Ectodermal cell (in vitro differentiated cells): ENCODE data around the gene PALM3. TPM values are rescaled to one million over a fixed set of nuclear protein-coding genes. Genes with fewer than 3 reads are reported as not detected.

Experiments
- H3K27ac ChIP-seq: 2 replicates; pipeline ENCODE4 v1.7.0; 2013; ENCODE audit warnings: mild to moderate bottlenecking, low read depth, low read length; ENCODE audit not compliant: insufficient read depth, poor library complexity, severe bottlenecking
- H3K27me3 ChIP-seq: 2 replicates; pipeline ENCODE4 v1.7.0; 2013; ENCODE audit warnings: mild to moderate bottlenecking, low read length; ENCODE audit not compliant: insufficient read depth, control insufficient read depth, poor library complexity, severe bottlenecking
- H3K36me3 ChIP-seq: one replicate; pipeline ENCODE4 v1.7.0; 2013; ENCODE audit warnings: low read length; ENCODE audit not compliant: control insufficient read depth, insufficient read depth
- H3K4me1 ChIP-seq: one replicate; pipeline ENCODE4 v1.7.0; 2013; ENCODE audit warnings: low read length; ENCODE audit not compliant: control insufficient read depth, insufficient read depth
- H3K4me3 ChIP-seq: 2 replicates; pipeline ENCODE4 v1.7.0; 2013; ENCODE audit warnings: low read depth, low read length, control low read depth; ENCODE audit not compliant: insufficient read depth
- H3K9me3 ChIP-seq: 2 replicates; pipeline ENCODE4 v1.7.0; 2013; ENCODE audit warnings: mild to moderate bottlenecking, low read length, moderate library complexity; ENCODE audit not compliant: control insufficient read depth
- WGBS, 2 experiments: methylation state at CpG; one replicate each; pipeline ENCODE4 v1.1.7; 2013; ENCODE audit warnings: missing lambda C conversion rate in 2 of 2; 5-methylcytosine and 5-hydroxymethylcytosine counted together
- polyA plus RNA-seq, 4 experiments: library from polyadenylated mRNA; stranded (reverse); fragments of 50-300 nt; gene quantifications; one replicate each; pipeline ENCODE4 v1.2.3, GENCODE V29; 2013

Gene PALM3, protein sequence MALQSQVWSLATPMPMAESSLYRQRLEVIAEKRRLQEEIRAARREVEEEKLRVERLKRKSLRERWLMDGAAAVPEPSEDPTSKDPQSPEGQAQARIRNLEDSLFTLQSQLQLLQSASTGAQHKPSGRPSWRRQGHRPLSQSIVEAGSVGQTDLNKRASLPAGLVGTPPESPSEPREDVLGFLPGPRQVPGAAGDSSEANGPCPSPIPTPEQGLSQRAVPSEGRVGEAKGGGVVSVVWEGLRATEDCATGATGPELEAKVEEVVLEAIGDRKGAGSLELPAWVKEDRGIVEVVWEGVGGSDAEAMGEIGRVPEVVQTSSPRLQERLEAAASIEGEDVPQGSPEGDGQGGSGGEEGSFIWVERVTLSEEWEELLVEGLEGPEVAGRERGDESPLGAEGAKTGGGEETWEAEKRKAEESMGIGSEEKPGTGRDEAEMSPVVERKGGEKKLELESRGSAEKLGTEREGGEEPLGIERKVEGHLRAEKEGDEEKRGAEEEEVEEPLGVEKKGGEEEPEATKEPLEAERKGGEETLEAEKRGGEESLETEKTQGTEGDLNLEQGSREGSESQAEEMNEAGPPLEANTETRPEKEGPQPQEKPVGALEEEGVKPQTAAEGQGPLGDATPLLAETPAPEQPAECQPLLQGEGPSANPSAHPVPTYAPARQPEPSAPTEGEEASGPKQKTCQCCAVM
- 16.5 TPM for polyA plus RNA-seq (2013, experiment 1 of 4)
- polyA plus RNA-seq (2013, experiment 2 of 4), result 13.4 TPM
- polyA plus RNA-seq (2013, experiment 3 of 4), result 8.9 TPM
- 11.1 TPM for polyA plus RNA-seq (2013, experiment 4 of 4)

DNA sequence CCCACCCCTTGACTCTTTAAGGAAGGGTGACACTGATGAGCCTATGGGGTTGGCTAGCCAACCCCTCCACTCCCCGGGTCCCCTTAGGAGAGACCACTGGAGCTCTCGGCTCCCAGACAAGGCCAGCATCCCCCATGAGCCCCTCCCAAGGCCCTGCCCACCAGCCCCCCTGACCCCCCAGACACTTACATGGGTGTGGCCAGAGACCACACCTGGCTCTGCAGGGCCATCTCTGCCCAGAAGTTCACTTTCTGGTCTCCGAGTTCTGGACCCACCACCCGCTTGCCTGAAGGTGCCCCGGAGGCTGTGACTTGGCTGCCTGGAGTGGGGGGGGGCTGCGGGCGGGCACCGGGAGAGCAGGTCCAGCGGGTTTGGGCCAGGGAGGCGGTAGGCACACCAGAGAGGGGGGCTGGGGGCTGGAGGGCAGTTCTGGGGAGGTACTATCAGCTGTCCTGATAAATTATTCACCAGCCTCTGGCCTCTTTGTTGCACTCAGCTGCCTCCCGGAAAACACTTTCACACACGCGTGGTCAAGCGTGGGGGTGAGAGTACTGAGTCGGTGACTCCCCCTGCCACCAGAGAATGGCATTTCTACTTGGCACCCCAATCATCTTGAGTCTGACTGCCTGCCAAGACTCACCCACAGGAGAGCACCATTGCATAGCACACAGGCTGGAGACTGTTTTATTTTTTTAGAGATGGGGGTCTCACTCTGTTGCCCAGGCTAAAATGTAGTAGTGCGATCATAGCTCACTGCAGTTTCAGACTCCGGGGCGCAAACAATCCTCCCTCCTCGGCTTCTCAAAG, at the start of gene PALM3:
Gene PALM3, minus strand, starts transcription at position 326 of the 807 bp plus-strand sequence. Its CDS starts 96 bp downstream, at position 230.
- Histone ChIP-seq H3K9me3 (no peaks in the 10 kb centered on the region), H3K27ac (no peak within 1 kb of the TSS), H3K27me3 (peaks cover 26% of the 10 kb centered on the region), H3K36me3 (no peaks in the 10 kb centered on the region), H3K4me1 (peaks cover 4% of the 10 kb centered on the region), H3K4me3 (no peak within 1 kb of the TSS)
- 87 to 88% methylated on average over 19 of the region's 19 CpGs for WGBS, 2 experiments

DNA sequence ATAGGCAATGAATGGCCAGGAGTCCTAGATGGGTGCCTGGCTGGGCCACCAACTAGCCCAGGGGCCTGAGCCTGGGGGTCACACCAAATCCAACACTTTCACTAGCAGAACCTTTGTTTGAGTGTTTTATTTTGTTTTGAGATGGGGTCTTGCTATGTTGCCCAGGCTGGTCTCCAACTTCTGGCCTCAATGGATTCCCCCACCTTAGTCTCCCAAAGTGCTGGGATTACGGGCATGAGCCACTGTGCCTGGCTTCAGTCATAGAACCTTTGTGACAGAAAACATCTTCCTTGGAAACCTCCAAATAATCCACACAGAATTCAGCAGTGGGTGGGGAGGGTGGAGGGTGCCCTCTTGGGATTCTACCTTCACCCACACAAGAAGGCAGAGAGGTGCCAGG, 49.6 kb upstream of the PALM3 start:
- 96 to 100% methylated on average over 1 of the region's 1 CpG for WGBS, 2 experiments
- Histone ChIP-seq H3K36me3 (no peaks in the 10 kb centered on the region), H3K4me1 (peaks cover 17% of the 10 kb centered on the region), H3K4me3 (no peak overlapping the region), H3K27ac (no peak overlapping the region), H3K9me3 (no peaks in the 10 kb centered on the region), H3K27me3 (no peaks in the 10 kb centered on the region)

DNA sequence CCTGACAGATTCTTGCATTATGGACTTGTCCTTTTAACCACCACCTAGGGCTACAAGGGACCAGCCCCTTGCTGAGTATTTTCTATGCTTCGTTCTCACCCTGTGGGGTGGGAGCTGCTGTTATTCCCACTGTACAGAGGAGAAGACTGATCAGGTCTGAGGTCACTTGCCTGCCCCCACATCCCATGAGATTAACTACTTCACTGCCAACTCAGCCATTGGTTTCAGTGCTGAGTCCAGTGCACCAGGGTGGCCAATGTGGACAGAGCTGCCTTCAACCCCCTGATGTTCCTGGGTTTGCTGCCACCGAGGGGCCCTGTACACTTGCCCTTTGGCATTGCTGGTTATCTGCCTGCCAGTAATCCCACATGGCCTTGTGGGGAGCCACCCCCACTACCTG, 48.8 kb upstream of the PALM3 start:
- no peak overlapping the region for H3K27ac ChIP-seq
- no peaks in the 10 kb centered on the region for H3K9me3 ChIP-seq
- 87 to 91% methylated on average over 2 of the region's 2 CpGs for WGBS, 2 experiments
- H3K36me3 ChIP-seq, result no peaks in the 10 kb centered on the region
- peaks cover 14% of the 10 kb centered on the region for H3K4me1 ChIP-seq
- H3K4me3 ChIP-seq, result no peak overlapping the region
- H3K27me3 ChIP-seq, result no peaks in the 10 kb centered on the region

DNA sequence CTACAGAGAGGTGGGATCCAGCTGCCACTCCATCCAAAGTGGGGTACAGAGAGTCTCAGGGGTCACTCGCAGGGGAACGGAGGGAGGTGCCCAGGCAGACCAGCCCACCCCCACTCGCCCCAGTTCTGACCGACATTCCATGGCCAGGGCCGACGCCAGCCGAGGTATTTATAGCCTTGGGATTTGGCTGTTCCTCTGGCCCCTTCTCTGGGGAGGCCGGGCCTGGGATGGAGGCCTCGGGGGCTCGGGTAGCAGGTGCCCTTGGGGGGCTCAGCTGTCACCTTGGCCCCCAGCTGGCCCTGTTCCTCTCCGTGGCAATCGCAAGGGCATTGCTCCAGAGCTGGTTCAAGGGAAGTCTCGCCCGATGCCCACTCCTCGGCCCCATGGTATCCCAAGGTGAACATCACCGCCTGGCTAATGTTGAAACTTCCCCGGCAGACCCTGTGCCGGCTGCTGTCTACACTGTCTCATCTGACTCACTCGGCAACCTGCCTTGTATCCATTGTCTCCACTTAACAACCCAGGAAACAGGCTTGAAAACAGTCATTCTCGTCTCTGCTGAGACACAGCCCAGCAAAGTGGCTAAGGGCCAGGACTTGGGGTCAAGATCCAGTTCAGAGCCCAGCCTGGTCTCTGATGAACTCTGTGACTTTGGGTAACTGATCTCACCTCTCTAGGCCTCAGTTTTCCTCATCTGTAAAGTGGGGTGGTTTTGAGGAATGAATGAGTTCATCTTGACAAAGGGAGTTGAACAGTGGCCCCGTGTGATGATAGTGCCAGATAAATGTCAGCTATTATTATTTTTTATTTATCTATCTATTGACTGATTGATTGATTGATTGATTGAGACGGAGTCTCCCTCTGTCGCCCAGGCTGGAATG, 45.9 kb upstream of the PALM3 start:
- Histone ChIP-seq H3K36me3 (no peaks in the 10 kb centered on the region), H3K9me3 (no peaks in the 10 kb centered on the region), H3K4me1 (peaks cover 4% of the 10 kb centered on the region), H3K4me3 (no peak overlapping the region), H3K27ac (no peak overlapping the region), H3K27me3 (no peaks in the 10 kb centered on the region)
- WGBS, 2 experiments, result 93 to 94% methylated on average over 22 of the region's 23 CpGs

DNA sequence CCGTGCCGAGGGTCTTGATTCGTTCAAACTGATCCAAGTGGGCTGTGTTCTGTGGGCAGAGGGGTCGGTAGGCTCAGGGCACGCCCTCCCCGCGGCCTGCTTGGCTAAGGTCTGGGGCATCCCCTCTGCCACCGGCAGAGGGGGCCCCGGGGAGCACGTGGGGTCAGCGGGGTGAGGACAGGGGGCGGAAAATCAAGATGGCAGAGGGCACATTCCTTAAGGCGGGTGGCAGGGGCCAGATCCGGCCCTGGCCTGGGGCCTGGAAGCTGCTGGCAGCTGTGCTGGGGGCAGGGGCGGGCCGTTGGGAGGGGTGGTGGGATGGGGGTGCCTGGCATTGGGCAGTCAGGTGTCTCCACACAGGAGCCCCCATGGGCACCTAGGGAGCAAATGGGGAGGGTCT, 45.0 kb upstream of the PALM3 start:
- Histone ChIP-seq H3K4me1 (no peaks in the 10 kb centered on the region), H3K9me3 (no peaks in the 10 kb centered on the region), H3K4me3 (no peak overlapping the region), H3K36me3 (no peaks in the 10 kb centered on the region), H3K27ac (no peak overlapping the region), H3K27me3 (no peaks in the 10 kb centered on the region)
- WGBS, 2 experiments, result 94 to 95% methylated on average over 16 of the region's 16 CpGs

DNA sequence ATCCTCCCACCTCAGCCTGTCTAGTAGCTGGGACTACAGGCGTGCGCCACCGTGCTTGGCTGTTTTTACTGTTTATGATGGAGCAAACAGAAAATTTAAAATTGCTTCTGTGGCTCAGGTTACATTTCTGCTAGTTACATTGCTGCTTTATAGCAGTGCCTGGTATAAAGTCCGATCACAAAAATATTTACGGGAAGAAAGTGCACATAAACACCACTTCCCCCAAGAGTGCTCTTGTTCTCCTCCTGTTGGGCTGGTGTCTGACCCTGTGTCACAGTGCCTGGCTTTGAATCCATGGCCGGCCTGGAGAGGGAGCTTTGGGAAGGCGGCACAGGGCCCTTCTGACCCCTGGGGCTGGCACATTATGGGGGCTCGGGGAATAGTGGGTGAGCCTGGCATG, 43.8 kb upstream of the PALM3 start:
- Histone ChIP-seq H3K27ac (no peak overlapping the region), H3K4me1 (no peaks in the 10 kb centered on the region), H3K27me3 (no peaks in the 10 kb centered on the region), H3K9me3 (no peaks in the 10 kb centered on the region), H3K36me3 (no peaks in the 10 kb centered on the region), H3K4me3 (no peak overlapping the region)
- 93 to 95% methylated on average over 8 of the region's 8 CpGs for WGBS, 2 experiments

DNA sequence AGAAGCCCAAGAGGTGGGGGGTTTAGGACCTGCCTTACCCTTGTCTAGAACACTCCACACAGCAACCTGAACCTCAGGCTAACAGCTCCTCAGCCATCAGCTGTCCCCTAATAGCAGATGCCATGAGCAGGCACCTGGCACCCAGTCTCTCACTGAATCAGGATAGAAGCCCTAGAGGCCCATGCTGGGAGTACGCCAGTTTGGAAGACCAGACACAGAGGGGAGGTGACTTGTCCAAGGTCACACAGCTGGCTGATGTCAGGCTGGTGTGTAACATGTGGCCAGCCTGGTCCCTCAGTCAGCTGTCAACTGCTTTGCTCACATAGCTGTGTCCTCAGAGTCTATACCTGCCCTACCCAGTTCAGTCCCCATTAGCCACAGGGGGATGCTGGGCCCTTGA, 41.4 kb upstream of the PALM3 start:
- WGBS, 2 experiments, result 90 to 98% methylated on average over 1 of the region's 1 CpG
- Histone ChIP-seq H3K27me3 (no peaks in the 10 kb centered on the region), H3K36me3 (no peaks in the 10 kb centered on the region)

DNA sequence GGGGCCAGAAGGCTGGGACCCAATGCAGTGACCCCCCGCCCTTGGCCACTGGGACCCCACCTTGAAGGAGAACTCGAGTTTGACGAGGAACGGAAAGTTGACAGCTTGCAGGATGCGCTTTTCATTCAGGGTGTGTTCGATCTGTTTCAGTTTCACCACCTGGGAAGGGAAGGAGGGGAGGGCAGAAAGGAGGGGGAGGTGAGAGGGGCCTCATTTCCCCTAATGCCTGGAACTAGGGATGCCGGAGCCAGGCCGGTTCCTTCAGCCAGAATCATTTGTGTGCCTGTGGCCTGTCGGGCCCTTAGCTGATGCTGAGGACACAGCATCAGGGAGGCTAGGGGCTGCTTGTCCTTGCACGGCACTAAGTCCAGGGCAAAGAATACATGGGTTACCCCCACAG, 40.9 kb upstream of the PALM3 start:
- H3K4me3 ChIP-seq, result no peak overlapping the region
- WGBS, 2 experiments, result 95 to 96% methylated on average over 10 of the region's 10 CpGs
- H3K4me1 ChIP-seq, result no peaks in the 10 kb centered on the region
- H3K27me3 ChIP-seq, result no peaks in the 10 kb centered on the region
- H3K9me3 ChIP-seq, result no peaks in the 10 kb centered on the region
- H3K36me3 ChIP-seq, result no peaks in the 10 kb centered on the region
- H3K27ac ChIP-seq, result no peak overlapping the region

More for the DNA sequence above, 41.4 kb upstream of the PALM3 start:
- Histone ChIP-seq H3K4me1 (no peaks in the 10 kb centered on the region), H3K27ac (no peak overlapping the region), H3K4me3 (no peak overlapping the region), H3K9me3 (no peaks in the 10 kb centered on the region)

DNA sequence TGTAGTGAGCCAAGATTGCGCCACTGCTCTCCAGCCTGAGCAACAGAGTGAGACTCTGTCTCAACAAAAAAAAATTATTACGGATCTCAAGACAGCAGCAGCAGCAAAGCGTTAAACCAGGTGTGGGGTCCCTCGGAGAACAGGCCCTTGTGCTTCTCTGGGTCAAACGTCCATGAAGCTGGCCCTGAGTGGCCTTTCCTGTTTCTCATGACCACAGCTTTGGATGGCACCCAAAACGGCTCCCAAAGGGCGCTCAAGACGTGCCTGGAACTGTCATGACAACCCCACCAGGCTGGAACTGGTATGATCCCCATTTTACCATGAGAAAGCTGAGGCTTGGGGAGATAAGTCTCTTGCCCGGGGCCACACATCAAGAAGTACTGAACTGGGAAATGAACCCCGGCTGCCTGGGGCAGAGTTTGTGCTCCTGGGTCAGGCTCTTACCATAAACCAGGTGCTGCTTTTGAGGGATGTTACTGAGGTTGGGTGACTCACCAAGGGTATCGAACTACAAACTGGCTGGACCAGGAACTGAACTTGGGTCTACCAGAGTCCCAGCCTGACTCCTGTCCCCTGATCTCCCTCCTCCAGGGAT, 40.3 kb upstream of the PALM3 start:
- 94 to 95% methylated on average over 11 of the region's 11 CpGs for WGBS, 2 experiments
- Histone ChIP-seq H3K9me3 (no peaks in the 10 kb centered on the region), H3K27me3 (no peaks in the 10 kb centered on the region), H3K4me3 (no peak overlapping the region), H3K36me3 (no peaks in the 10 kb centered on the region), H3K27ac (no peak overlapping the region), H3K4me1 (no peaks in the 10 kb centered on the region)
